Measurements from ENCODE around the gene ATG7.
"Not testable (repeated sequence)": the region's sequence is repeated elsewhere in the genome, so short reads cannot be mapped to it uniquely, and the experiment has no call there.

ATG7 gene

DNA sequence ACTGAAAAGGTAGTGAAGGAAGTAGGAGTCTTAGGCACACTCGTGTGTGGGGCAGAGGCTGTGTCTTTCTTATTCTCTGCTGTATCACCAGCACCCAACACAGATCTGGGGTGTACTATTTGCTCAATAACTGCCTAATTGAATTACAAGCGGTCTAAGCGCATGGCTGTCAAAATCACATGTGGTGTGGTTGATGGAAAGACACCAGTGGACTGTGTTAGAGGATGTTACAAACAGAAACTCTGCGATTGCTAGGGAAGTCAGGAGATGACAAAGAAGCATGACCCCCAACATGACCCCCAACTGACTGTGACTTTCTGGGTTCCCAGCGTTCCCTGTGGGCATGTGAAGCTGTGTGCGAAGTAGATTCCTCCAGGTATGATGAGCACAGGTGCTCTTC is 32.0 kb downstream of the ATG7 start:
- DNase-seq, result no peak

DNA sequence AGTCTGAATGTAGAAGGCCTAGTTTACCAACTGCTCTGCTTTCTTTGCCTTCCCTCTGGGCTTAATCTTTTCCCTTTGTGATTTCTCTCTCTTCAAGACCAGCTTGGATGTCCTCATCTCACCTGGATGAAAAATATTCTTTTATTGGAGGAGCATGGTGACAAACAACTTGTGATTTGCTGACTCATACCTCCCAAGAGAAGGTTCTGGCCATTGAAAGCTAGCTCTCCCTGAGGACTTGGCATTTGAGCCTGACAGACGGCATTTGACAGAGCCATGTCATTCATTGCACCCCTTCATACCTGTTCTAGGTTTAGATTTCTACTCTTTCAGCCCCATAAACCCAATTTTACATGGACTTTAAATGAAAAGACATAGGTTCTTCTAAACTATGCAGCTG is 33.3 kb downstream of the ATG7 start:
- DNase-seq, result no peak

DNA sequence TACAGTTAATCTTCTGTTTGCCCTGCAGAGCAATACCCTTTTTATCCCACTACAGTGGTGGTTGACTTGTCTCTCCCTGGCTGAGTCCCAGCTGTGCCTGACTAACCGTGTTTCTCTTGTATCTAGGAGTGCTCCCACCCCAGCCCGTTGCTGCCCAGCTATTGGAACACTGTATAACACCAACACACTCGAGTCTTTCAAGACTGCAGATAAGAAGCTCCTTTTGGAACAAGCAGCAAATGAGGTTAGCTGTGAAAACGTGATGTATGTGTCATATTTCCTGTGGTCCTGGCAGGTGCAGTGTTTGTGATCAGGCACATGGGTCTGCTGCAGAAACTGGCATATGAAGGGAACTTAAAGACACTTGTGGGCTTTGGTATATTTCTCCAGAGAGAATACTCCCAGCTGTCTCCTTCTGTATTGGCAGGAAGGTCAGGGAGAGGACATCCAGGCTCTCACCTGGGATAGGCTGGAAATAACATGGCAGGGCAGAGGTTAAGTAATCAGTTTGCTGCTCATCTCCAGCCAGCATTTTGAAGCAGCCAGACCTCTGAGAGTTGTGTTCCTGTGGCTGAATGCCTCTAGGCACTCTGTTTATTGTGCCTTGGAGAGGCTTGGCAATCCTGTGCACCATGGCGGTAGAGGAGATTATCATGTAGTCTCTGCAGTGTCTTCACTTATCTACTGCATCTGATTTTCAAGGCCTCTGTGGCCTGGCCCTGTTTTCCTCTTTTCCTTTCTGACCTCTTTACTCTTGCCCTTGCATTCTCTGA is 34.8 kb downstream of the ATG7 start:
- DNase-seq, result peak; percentile 25

DNA sequence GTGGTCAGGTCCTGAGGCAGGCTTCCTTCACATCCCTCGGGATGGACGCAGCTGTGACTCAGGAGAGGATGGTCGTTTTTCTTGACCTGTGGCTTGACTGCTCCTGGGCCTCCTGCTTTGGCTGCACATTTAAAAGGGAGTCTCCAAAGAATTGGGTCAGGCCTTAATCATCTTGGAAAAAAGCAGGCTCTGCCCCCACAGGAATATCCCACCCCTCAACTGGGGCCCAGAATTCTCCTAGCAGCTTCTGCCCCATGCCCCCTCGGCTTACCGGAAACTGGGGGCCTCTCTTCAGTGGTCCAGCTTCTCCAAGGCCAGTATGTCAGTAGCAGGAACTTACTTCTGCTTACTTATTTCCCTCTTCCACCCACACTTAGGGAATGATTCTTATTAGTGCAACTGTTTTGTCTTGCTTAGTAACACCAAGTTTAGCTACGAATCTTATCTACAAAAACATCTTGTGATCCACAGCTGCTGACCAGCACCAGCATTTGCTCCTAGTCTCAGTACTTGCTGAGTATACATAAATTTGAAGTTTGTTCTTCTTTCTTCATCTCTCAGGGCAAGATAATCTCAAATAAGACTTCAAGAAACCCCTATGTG is 35.7 kb downstream of the ATG7 start:
- no peak for DNase-seq

- DNase-seq, result no peak
These were observed 38.1 kb downstream of the ATG7 start for GRCh38 chr3:11310258-11310657.

DNA sequence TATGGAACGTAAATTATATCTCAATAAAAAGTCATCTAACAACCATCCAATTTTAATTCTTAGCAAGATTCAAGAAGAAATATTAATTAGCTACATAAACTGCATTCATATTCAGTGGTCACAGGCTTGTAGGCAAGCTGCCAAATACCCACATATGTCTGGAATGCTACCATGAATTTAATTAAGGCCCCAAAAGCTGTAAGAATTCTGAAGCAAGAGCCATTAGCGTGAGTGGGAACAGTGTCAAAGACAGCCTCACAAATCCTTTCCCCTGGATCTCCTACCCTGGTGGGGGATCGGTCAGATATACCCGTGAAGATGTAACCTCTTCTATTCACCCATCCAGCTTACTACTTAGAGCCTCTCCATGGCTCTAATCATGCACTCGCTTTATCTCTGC is 40.0 kb downstream of the ATG7 start:
- no peak for DNase-seq

DNA sequence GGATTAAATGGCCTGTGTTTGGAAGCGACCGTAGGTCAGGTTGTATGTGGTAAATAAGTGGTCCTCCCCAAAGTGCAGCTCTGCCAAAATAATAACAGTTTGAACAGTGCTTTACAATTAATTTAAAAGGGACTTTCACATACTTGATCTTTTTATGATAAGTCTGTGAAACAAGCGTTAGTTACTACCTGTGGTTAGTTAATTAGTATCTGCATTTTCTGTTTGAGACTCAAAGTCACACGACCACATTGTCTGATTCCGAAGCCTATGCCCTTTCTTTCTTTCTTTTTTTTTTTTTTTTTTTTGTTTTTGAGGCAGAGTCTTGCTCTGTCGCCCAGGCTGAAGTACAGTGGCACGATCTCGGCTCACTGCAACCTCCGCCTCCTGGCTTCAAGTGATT is 45.1 kb downstream of the ATG7 start:
- no peak for DNase-seq

DNA sequence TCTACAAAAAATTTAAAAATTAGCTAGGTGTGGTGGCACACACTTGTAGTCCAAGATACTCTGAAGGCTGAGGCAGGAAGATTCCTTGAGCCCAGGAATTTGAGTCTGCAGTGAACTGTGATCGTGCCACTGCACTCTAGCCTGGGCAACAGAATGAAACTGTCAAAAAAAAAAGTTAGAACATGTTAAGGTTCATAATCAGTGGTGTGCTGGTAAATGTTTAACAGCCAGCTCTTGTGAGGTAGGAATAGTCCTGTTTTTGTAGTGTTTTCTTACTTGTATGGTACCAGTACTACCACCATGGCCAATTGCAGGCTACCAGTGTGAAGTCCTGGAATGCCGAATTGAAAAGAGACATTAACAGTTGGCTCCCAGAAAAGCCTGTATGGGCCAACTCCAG is 50.7 kb downstream of the ATG7 start:
- DNase-seq, result no peak

DNA sequence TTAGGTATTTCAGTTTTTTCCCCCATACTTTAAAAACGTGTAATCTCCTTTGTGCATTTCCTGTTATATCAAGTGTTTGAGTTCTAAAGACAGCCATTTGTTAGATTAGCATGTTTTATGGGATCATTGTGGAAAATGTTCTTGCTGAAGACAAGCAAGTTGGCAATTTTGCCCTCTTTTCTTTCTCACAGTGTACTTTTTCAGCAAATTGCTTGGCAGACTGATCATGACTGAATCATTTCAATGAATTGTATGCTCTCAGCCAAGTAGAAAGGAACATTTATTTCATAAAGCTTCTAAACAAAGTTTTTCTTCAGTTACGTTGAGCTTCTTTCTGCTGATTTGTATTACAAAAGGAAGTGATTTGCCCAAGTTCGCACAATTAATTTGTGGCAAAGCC is 51.6 kb downstream of the ATG7 start:
- no peak for DNase-seq

- DNase-seq, result no peak
These were observed 55.4 kb downstream of the ATG7 start for GRCh38 chr3:11327619-11328018.

DNA sequence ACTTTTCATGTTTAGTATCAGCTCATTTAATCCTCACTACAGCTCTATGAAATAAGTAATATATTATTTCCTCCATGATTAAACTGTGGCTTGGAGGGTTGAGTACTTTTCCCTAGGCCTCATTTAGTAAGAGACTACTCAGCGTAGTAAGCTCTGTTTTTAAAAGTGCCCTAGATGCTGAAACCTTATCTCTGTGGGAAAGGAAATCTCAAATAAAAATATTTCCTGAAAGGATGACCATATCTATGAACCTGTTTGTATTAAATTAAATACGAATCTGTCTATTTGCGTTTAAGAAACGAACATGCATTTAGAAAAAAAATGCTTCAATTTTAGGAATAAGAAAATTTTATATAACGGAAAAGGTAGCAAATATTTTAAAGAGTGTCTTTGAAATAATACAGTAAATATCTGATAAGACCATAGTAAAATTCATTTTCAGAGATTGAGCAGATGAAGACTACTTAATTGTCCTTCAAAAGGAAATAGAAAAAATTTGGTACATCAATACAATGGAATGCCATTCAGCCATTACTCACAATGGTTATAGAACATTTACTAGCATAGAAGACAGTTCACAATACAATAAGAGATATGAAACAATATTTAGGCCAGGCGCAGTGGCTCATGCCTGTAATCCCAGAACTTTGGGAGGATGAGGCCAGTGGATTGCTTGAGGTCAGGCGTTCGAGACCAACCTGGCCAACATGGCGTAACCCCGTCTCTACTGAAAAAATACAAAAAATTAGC is 56.2 kb downstream of the ATG7 start:
- no peak for DNase-seq

DNA sequence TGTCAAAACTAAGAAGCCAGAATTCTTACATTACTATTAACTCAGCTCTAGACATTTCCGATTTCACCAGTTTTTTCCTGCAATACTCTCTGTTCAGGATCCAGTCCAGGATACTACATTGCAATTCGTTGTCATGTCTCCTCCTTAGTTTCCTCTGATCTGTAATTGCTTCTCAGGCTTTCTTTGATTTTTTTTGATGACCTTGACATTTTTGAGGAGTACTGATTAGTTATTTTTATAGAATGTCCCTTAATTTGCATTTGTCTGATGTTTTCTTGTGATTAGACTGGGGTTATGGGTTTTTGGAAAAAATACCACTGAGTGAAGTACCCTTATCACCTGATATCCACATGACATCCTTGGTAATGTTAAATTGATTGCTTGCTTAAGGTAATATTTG is 57.6 kb downstream of the ATG7 start:
- DNase-seq, result no peak

DNA sequence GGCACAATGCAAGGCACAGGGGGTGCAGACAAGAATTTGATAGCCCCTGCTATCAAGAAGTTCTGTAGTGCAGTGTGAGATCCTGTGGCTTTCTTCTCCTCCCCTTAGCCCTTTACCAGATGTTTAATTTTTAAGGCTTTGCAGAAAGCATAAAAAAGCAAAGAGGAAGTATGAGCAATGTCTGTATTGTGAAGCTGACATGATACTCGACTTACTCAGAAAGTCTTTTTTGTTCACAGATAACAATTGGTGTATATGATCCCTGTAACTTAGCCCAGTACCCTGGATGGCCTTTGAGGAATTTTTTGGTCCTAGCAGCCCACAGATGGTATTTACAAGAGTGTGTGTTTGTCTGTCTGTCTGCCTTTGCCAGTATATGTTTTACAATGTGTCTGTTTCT is 58.9 kb downstream of the ATG7 start:
- DNase-seq, result no peak

DNA sequence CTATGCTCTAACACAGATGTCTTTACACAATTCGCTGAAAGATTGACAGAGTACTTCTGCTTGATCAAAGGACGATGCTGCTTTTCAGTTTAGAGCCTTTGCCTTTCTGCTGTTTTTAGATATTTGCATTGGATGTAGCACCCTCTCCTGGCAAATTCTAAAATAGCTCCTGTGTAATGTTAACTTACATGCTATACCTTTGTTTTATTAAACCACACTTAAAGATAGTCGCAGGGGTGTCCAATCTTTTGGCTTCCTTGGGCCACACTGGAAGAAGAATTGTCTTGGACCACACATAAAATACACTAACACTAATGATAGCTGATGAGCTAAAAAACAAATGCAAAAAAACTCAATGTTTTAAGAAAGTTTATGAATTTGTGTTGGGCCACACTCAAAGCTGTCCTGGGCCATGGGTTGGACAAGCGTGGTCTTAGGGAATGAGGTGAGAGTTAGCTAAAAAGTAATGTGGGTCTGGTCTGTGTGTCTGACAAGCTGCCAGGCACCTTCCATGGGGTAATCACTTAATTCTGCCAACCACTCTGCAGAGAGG is 62.9 kb downstream of the ATG7 start:
- no peak for DNase-seq

GRCh38 chr3:11339541-11339940 is 67.3 kb downstream of the ATG7 start:
- no peak for DNase-seq

- no peak for DNase-seq
These were observed 74.2 kb downstream of the ATG7 start for GRCh38 chr3:11346416-11346815.

GRCh38 chr3:11348877-11349276 is 76.7 kb downstream of the ATG7 start:
- not testable (repeated sequence) for DNase-seq

DNA sequence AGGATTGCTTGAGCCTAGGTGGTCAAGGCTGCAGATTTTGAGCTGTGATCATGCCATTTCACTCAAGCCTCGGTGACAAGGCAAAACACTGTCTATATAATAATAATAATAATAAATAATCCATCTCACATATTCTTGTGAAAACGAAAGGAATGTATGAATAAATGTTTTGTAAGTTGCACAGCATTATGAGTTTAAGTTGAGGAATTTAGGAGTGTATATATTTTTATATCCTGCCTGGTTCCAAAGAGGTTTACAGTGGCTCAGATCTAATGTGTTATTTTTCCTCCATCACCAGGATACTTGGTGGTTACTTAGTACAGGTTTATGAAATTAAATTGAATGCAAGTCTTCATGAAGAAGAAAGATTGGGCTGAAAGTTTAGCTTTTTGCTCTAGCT is 77.2 kb downstream of the ATG7 start:
- DNase-seq, result no peak

DNA sequence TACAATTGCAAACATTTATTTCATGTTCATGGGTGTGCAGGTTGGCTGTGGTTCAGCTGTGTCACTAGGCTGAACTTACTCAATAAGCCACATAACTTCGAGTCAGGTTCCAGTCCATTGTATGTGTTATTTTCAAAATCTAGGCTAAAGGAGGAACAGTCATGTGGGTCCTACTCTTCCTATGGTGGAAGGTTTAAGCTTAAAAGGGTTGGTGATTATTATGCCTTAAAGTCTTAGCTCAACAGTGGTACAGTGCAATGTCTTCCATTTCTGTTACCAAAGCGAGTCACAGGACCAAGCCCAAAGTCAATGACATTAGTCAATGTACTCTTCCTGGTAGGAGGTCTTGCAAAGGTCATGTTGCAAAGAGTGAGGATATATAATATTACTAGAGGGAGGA is 78.2 kb downstream of the ATG7 start:
- no peak for DNase-seq

GRCh38 chr3:11351451-11351850 is 79.3 kb downstream of the ATG7 start:
- DNase-seq, result no peak

GRCh38 chr3:11356269-11356668 is 84.1 kb downstream of the ATG7 start:
- no peak for DNase-seq

GRCh38 chr3:11362600-11362999 is 90.4 kb downstream of the ATG7 start:
- no peak for DNase-seq

DNA sequence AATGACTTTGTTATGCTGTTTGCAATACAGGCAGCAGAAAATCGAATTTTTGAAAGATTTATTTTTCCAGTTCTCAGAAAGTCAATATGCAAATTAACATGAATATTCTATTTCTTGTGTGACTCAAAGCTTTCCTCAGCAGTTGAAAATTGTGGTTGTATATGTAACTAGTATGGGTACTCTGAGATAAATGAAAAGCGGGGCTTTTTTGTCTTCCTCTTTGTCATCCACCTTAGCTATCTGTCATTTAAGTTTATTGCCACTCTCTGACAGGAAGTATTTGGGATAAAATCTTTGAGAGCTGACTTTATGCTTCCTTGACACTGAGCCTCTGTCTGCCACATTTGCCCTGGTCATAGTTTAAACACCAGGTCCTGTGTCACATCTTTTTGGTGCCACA is 91.5 kb downstream of the ATG7 start:
- DNase-seq, result no peak

DNA sequence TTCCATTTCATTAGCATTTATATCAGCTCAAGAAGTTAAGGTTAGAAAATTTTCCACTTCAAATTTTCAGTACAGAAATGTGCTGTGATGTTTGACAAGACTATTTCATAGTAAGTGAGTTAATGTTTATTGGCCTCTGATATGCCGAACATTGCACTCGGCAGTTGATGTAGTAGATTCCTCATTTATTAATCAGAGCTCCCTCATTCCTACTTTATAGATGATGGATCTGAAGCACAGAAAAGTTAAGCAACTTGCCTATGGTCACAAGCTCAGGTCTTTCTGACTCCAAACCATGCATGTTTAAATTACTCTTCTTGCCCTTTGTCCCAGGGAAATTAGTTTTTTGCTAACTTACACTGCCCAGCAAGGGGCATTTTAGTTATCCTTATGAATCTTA is 92.0 kb downstream of the ATG7 start:
- no peak for DNase-seq
